ENCODE results near the gene MSANTD4.
"Not testable (repeated sequence)": the region's sequence is repeated elsewhere in the genome, so short reads cannot be mapped to it uniquely, and the experiment has no call there.

MSANTD4 gene

GRCh38 chr11:106021967-106022794, at the start of gene MSANTD4:
Gene MSANTD4, minus strand, starts transcription at chr11:106022240. Its CDS starts 11,323 bp downstream, at chr11:106010917.
- peak; percentile 86 for DNase-seq (ENCODE audit: low spot score)

- no peak for DNase-seq (ENCODE audit: low spot score)
Observed at GRCh38 chr11:106070606-106071005, 48.6 kb upstream of the MSANTD4 start.

GRCh38 chr11:106063009-106063408, 41.0 kb upstream of the MSANTD4 start:
- DNase-seq (ENCODE audit: low spot score) = no peak

GRCh38 chr11:106061954-106062949, 40.2 kb upstream of the MSANTD4 start:
- no peak for DNase-seq (ENCODE audit: low spot score)

- DNase-seq (ENCODE audit: low spot score) = no peak
Observed at GRCh38 chr11:106061249-106061784, 39.3 kb upstream of the MSANTD4 start.

GRCh38 chr11:106059617-106060016, 37.6 kb upstream of the MSANTD4 start:
- DNase-seq (ENCODE audit: low spot score) = no peak

- DNase-seq (ENCODE audit: low spot score) = not testable (repeated sequence)
Observed at GRCh38 chr11:106058377-106058776, 36.3 kb upstream of the MSANTD4 start.

- no peak for DNase-seq (ENCODE audit: low spot score)
Observed at GRCh38 chr11:106051103-106051502, 29.1 kb upstream of the MSANTD4 start.

- no peak for DNase-seq (ENCODE audit: low spot score)
Observed at GRCh38 chr11:106049727-106050476, 27.9 kb upstream of the MSANTD4 start.

- DNase-seq (ENCODE audit: low spot score) = no peak
Observed at GRCh38 chr11:106047631-106048030, 25.6 kb upstream of the MSANTD4 start.

- no peak for DNase-seq (ENCODE audit: low spot score)
Observed at GRCh38 chr11:106043540-106043939, 21.5 kb upstream of the MSANTD4 start.

- no peak for DNase-seq (ENCODE audit: low spot score)
Observed at GRCh38 chr11:106032861-106033260, 10.8 kb upstream of the MSANTD4 start.

- DNase-seq (ENCODE audit: low spot score) = no peak
Observed at GRCh38 chr11:106031936-106032335, 9.9 kb upstream of the MSANTD4 start.

GRCh38 chr11:106031202-106031810, 9.3 kb upstream of the MSANTD4 start:
- no peak for DNase-seq (ENCODE audit: low spot score)

GRCh38 chr11:106030609-106031008, 8.6 kb upstream of the MSANTD4 start:
- no peak for DNase-seq (ENCODE audit: low spot score)

- no peak for DNase-seq (ENCODE audit: low spot score)
Observed at GRCh38 chr11:106022795-106023275, 795 bp upstream of the MSANTD4 start.

- no peak for DNase-seq (ENCODE audit: low spot score)
Observed at GRCh38 chr11:106021181-106021966, 666 bp downstream of the MSANTD4 start.

- no peak for DNase-seq (ENCODE audit: low spot score)
Observed at GRCh38 chr11:106017093-106017492, 4.9 kb downstream of the MSANTD4 start.

GRCh38 chr11:106015066-106015465, 7.0 kb downstream of the MSANTD4 start:
- DNase-seq (ENCODE audit: low spot score) = no peak

GRCh38 chr11:106014620-106015019, 7.4 kb downstream of the MSANTD4 start:
- no peak for DNase-seq (ENCODE audit: low spot score)
